GM12878 (cell line): Measurements from ENCODE around the gene MMP14. TPM values are rescaled to one million over a fixed set of nuclear protein-coding genes. Genes with fewer than 3 reads are reported as not detected.

ENCODE experiments used
- ATF7 ChIP-seq: fragments of 450-650 bp; IDR thresholded peaks from 2 replicates; pipeline ENCODE4 v1.6.1; 2016; ENCODE audit warnings: low read depth, mild to moderate bottlenecking
- DPF2 ChIP-seq: fragments of 450-650 bp; IDR thresholded peaks from 2 replicates; pipeline ENCODE4 v1.6.1; 2017; ENCODE audit warnings: mild to moderate bottlenecking
- IKZF1 ChIP-seq: fragments of 450-650 bp; conservative IDR thresholded peaks from 2 replicates; pipeline ENCODE4 v1.6.1; 2017; ENCODE audit warnings: antibody characterized with exemption, mild to moderate bottlenecking
- MEF2A ChIP-seq: IDR thresholded peaks from 2 replicates; pipeline ENCODE4 v1.6.1; 2011; ENCODE audit warnings: low read depth, mild to moderate bottlenecking, low read length, moderate library complexity; ENCODE audit not compliant: insufficient read depth
- MYB ChIP-seq: fragments of 150-350 bp; IDR thresholded peaks from 2 replicates; pipeline ENCODE4 v1.6.1; 2014; ENCODE audit warnings: mild to moderate bottlenecking, low read depth, low read length, borderline replicate concordance
- MYC ChIP-seq: IDR thresholded peaks from 2 replicates; pipeline ENCODE4 v1.6.1; 2011; ENCODE audit warnings: mild to moderate bottlenecking, low read length, moderate library complexity, inconsistent platforms; ENCODE audit not compliant: insufficient read depth, insufficient replicate concordance, insufficient read length, severe bottlenecking
- NFYA ChIP-seq: IDR thresholded peaks from 2 replicates; pipeline ENCODE4 v1.6.1; 2011; ENCODE audit warnings: low read depth, mild to moderate bottlenecking, low read length, improper control_type of control experiment, borderline replicate concordance
- PAX8 ChIP-seq: fragments of 450-650 bp; IDR thresholded peaks from 2 replicates; pipeline ENCODE4 v1.6.1; 2017; ENCODE audit warnings: mild to moderate bottlenecking, moderate library complexity
- PML ChIP-seq: IDR thresholded peaks from 2 replicates; pipeline ENCODE4 v1.6.1; 2012; ENCODE audit warnings: low read length, inconsistent platforms
- RBBP5 ChIP-seq: fragments of 200-600 bp; sonication (generic); conservative IDR thresholded peaks from 2 replicates; pipeline ENCODE4 v1.6.1; 2016
- SP1 ChIP-seq: IDR thresholded peaks from one replicate; pipeline ENCODE4 v1.6.1; 2011; ENCODE audit warnings: low read depth, low read length
- STAT3 ChIP-seq: IDR thresholded peaks from 2 replicates; pipeline ENCODE4 v1.6.1; 2011; ENCODE audit warnings: low read depth, low read length, improper control_type of control experiment
- TBL1XR1 ChIP-seq: IDR thresholded peaks from 2 replicates; pipeline ENCODE4 v1.6.1; 2012; ENCODE audit warnings: low read depth, low read length, improper control_type of control experiment
- ZNF217 ChIP-seq: fragments of 450-650 bp; IDR thresholded peaks from 2 replicates; pipeline ENCODE4 v1.6.1; 2017; ENCODE audit warnings: antibody characterized with exemption, mild to moderate bottlenecking
- ZSCAN29 ChIP-seq: fragments of 450-650 bp; IDR thresholded peaks from 2 replicates; pipeline ENCODE4 v1.6.1; 2017; ENCODE audit warnings: mild to moderate bottlenecking, moderate library complexity
- polyA plus RNA-seq, 11 experiments: library from polyadenylated mRNA; depleted of rRNA in 4 of 11; unstranded in 6 of 11; stranded (reverse) in 5 of 11; fragments of >200 nt; fragmentation: Nextera tagmentation in 4 of 11; fragmentation: Illumina TruSeq in 1 of 11; extraction: Ambion mirVana in 4 of 11; extraction: Trizol in 1 of 11; gene quantifications; 1 replicate in 1 of 11; 2 replicates in 10 of 11; pipeline versions ENCODE4 v1.2.1 to v1.2.3, GENCODE V29; 2011 to 2016; ENCODE audit warnings: inconsistent platforms in 2 of 11, missing spikeins in 2 of 11, low read depth in 1 of 11
- total RNA-seq, 4 experiments: library from RNA; depleted of rRNA in 3 of 4; stranded (reverse); fragments of >200 nt in 3 of 4; fragmentation: Illumina TruSeq in 1 of 4; extraction: Trizol in 1 of 4; gene quantifications; 2 replicates each; pipeline versions ENCODE4 v1.2.1 to v1.2.3, GENCODE V29; 2013 to 2021
- TF ChIP-seq, protein P1 (sequence below): IDR thresholded peaks from 2 replicates; pipeline ENCODE4 v1.6.1; 2011; ENCODE audit warnings: low read depth, mild to moderate bottlenecking, low read length, moderate library complexity, borderline replicate concordance; ENCODE audit errors: extremely low read depth
- TF ChIP-seq, protein P2 (sequence below): fragments of 150-350 bp; IDR thresholded peaks from 2 replicates; pipeline ENCODE4 v1.6.1; 2014; ENCODE audit warnings: mild to moderate bottlenecking, low read depth, low read length
- TF ChIP-seq, protein P3 (sequence below): IDR thresholded peaks from 2 replicates; pipeline ENCODE4 v1.6.1; 2012; ENCODE audit warnings: low read length, inconsistent platforms
- TF ChIP-seq, protein P4 (sequence below): fragments of 450-650 bp; IDR thresholded peaks from 2 replicates; pipeline ENCODE4 v1.6.1; 2017; ENCODE audit warnings: low read depth, mild to moderate bottlenecking, moderate library complexity
- TF ChIP-seq, protein P5 (sequence below): IDR thresholded peaks from 2 replicates; pipeline ENCODE4 v1.6.1; 2012; ENCODE audit warnings: improper control_type of control experiment, low read depth, low read length; ENCODE audit not compliant: insufficient replicate concordance

MMP14 gene
- total and polyA plus RNA-seq, 10 of the 15 experiments (the other 5 are each of a cell fraction or from before 2014, with no cell fraction given), result 0.31 to 1.9 (median 0.70) TPM; not detected in 2

DNA sequence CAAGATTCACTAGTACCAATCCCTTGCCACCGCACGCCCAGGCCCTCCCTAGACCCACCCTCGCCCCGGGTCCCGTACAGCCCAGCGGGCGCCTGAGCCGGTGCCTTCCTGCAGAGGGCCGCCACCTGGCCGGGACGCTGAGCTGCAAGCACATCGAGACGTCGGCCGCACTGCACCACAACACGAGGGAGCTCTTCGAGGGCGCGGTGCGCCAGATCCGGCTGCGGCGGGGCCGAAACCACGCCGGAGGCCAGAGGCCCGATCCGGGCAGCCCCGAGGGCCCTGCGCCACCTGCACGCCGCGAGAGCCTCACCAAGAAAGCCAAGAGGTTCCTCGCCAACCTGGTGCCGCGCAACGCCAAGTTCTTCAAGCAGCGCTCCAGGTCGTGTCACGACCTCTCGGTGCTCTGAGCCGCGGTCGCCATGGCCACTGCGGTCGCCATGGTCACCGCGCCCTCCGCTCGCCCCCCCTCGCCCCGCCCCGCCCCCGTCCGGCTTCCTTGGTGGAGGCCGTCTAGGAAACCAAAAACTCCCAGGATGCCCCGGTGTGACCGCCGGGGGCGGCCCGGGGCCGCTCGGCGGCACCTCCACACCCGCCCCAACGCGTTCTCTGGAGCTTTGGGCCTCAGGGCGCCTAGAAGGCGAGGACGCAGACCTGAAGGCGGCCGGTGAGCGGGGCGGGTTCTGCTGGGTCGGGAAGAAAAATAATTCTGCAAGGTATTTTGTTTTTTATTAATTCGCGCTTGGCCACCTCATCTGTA, 50.3 kb downstream of the MMP14 start (continued):
- TF ChIP-seq, protein P1, sequence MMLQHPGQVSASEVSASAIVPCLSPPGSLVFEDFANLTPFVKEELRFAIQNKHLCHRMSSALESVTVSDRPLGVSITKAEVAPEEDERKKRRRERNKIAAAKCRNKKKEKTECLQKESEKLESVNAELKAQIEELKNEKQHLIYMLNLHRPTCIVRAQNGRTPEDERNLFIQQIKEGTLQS, result no peak
- TF ChIP-seq PAX8 (no peak), MEF2A (no peak), ZSCAN29 (no peak), MYB (no peak), ZNF217 (no peak), STAT3 (no peak), DPF2 (peak; percentile 80), MYC (peak; percentile 84), IKZF1 (peak; percentile 69), TBL1XR1 (no peak), SP1 (peak; percentile 42), NFYA (no peak), RBBP5 (no peak), ATF7 (no peak), PML (peak; percentile 18; the same call in 1 of the 2 replicates)
- TF ChIP-seq, protein P2, sequence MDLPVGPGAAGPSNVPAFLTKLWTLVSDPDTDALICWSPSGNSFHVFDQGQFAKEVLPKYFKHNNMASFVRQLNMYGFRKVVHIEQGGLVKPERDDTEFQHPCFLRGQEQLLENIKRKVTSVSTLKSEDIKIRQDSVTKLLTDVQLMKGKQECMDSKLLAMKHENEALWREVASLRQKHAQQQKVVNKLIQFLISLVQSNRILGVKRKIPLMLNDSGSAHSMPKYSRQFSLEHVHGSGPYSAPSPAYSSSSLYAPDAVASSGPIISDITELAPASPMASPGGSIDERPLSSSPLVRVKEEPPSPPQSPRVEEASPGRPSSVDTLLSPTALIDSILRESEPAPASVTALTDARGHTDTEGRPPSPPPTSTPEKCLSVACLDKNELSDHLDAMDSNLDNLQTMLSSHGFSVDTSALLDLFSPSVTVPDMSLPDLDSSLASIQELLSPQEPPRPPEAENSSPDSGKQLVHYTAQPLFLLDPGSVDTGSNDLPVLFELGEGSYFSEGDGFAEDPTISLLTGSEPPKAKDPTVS, result no peak
- TF ChIP-seq, protein P3, sequence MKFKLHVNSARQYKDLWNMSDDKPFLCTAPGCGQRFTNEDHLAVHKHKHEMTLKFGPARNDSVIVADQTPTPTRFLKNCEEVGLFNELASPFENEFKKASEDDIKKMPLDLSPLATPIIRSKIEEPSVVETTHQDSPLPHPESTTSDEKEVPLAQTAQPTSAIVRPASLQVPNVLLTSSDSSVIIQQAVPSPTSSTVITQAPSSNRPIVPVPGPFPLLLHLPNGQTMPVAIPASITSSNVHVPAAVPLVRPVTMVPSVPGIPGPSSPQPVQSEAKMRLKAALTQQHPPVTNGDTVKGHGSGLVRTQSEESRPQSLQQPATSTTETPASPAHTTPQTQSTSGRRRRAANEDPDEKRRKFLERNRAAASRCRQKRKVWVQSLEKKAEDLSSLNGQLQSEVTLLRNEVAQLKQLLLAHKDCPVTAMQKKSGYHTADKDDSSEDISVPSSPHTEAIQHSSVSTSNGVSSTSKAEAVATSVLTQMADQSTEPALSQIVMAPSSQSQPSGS, result no peak
- TF ChIP-seq, protein P4, sequence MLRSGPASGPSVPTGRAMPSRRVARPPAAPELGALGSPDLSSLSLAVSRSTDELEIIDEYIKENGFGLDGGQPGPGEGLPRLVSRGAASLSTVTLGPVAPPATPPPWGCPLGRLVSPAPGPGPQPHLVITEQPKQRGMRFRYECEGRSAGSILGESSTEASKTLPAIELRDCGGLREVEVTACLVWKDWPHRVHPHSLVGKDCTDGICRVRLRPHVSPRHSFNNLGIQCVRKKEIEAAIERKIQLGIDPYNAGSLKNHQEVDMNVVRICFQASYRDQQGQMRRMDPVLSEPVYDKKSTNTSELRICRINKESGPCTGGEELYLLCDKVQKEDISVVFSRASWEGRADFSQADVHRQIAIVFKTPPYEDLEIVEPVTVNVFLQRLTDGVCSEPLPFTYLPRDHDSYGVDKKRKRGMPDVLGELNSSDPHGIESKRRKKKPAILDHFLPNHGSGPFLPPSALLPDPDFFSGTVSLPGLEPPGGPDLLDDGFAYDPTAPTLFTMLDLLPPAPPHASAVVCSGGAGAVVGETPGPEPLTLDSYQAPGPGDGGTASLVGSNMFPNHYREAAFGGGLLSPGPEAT, result no peak
- TF ChIP-seq, protein P5, sequence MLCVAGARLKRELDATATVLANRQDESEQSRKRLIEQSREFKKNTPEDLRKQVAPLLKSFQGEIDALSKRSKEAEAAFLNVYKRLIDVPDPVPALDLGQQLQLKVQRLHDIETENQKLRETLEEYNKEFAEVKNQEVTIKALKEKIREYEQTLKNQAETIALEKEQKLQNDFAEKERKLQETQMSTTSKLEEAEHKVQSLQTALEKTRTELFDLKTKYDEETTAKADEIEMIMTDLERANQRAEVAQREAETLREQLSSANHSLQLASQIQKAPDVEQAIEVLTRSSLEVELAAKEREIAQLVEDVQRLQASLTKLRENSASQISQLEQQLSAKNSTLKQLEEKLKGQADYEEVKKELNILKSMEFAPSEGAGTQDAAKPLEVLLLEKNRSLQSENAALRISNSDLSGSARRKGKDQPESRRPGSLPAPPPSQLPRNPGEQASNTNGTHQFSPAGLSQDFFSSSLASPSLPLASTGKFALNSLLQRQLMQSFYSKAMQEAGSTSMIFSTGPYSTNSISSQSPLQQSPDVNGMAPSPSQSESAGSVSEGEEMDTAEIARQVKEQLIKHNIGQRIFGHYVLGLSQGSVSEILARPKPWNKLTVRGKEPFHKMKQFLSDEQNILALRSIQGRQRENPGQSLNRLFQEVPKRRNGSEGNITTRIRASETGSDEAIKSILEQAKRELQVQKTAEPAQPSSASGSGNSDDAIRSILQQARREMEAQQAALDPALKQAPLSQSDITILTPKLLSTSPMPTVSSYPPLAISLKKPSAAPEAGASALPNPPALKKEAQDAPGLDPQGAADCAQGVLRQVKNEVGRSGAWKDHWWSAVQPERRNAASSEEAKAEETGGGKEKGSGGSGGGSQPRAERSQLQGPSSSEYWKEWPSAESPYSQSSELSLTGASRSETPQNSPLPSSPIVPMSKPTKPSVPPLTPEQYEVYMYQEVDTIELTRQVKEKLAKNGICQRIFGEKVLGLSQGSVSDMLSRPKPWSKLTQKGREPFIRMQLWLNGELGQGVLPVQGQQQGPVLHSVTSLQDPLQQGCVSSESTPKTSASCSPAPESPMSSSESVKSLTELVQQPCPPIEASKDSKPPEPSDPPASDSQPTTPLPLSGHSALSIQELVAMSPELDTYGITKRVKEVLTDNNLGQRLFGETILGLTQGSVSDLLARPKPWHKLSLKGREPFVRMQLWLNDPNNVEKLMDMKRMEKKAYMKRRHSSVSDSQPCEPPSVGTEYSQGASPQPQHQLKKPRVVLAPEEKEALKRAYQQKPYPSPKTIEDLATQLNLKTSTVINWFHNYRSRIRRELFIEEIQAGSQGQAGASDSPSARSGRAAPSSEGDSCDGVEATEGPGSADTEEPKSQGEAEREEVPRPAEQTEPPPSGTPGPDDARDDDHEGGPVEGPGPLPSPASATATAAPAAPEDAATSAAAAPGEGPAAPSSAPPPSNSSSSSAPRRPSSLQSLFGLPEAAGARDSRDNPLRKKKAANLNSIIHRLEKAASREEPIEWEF, result no peak
